CD14-positive monocyte (primary cell): Measurements from ENCODE around the gene IFI27. TPM values are rescaled to one million over a fixed set of nuclear protein-coding genes. Genes with fewer than 3 reads are reported as not detected.

Source experiments
- DNase-seq, 3 donors: peaks; one replicate each; pipeline ENCODE4 v3.0.0-alpha.2; 2011 to 2022
- H2AFZ ChIP-seq: 2 replicates; pipeline ENCODE4 v1.6.0; 2012; ENCODE audit warnings: mild to moderate bottlenecking, low read depth, low read length, inconsistent platforms; ENCODE audit not compliant: insufficient read depth, poor library complexity, severe bottlenecking
- H3K27ac ChIP-seq, 2 donors: 1 replicate in 1 of 2; 2 replicates in 1 of 2; pipeline ENCODE4 v1.5.1; 2012 to 2013; ENCODE audit warnings: low read length in 2 of 2, control low read depth in 1 of 2, inconsistent platforms in 1 of 2, low read depth in 1 of 2, mild to moderate bottlenecking in 1 of 2
- H3K27me3 ChIP-seq, 2 donors: one replicate each; pipeline versions ENCODE4 v1.6.0 to v1.6.1; 2011 to 2013; ENCODE audit warnings: low read length in 2 of 2; ENCODE audit not compliant: control insufficient read depth in 2 of 2, insufficient read depth in 2 of 2
- H3K36me3 ChIP-seq, 2 donors: replicated peaks in 1 of 2; 1 replicate in 1 of 2; 2 replicates in 1 of 2; pipeline versions ENCODE4 v1.5.1 to v1.6.1; 2012 to 2013; ENCODE audit warnings: low read length in 2 of 2, control low read depth in 1 of 2, inconsistent platforms in 1 of 2, mild to moderate bottlenecking in 1 of 2; ENCODE audit not compliant: insufficient read depth in 2 of 2, control insufficient read depth in 1 of 2
- H3K4me1 ChIP-seq, 2 donors: 1 replicate in 1 of 2; 2 replicates in 1 of 2; pipeline versions ENCODE4 v1.5.1 to v1.6.1; 2012 to 2013; ENCODE audit warnings: low read length in 2 of 2, control low read depth in 1 of 2, inconsistent platforms in 1 of 2, mild to moderate bottlenecking in 1 of 2, moderate library complexity in 1 of 2; ENCODE audit not compliant: insufficient read depth in 2 of 2, control insufficient read depth in 1 of 2
- H3K4me2 ChIP-seq: replicated peaks from 2 replicates; pipeline ENCODE3; 2012; ENCODE audit warnings: low read length, moderate library complexity, mild to moderate bottlenecking; ENCODE audit not compliant: poor library complexity, severe bottlenecking; ENCODE audit errors: extremely low read depth
- H3K4me3 ChIP-seq, 3 experiments: fragments of 200-600 bp in 1 of 3; sonication (generic) in 1 of 3; replicated peaks in 1 of 3; 1 replicate in 2 of 3; 2 replicates in 1 of 3; pipeline ENCODE4 v1.5.1; 2011 to 2013; ENCODE audit warnings: low read length in 3 of 3, mild to moderate bottlenecking in 3 of 3, control low read depth in 2 of 3, low read depth in 2 of 3, inconsistent platforms in 1 of 3, moderate library complexity in 1 of 3
- H3K79me2 ChIP-seq: 2 replicates; pipeline ENCODE4 v1.6.0; 2012; ENCODE audit warnings: mild to moderate bottlenecking, control low read depth, inconsistent platforms, low read length, moderate library complexity; ENCODE audit not compliant: insufficient read depth
- H3K9ac ChIP-seq: 2 replicates; pipeline ENCODE4 v1.6.0; 2017; ENCODE audit warnings: low read length, mild to moderate bottlenecking; ENCODE audit not compliant: insufficient read depth, poor library complexity, severe bottlenecking
- H3K9me3 ChIP-seq, 2 donors: replicated peaks in 1 of 2; 1 replicate in 1 of 2; 2 replicates in 1 of 2; pipeline versions ENCODE4 v1.5.1 to v1.6.1; 2012 to 2013; ENCODE audit warnings: low read length in 2 of 2, control low read depth in 1 of 2; ENCODE audit not compliant: control insufficient read depth in 1 of 2, insufficient read depth in 1 of 2
- H4K20me1 ChIP-seq: 2 replicates; pipeline ENCODE4 v1.6.0; 2012; ENCODE audit warnings: mild to moderate bottlenecking, low read length, control low read depth, moderate library complexity; ENCODE audit not compliant: insufficient read depth
- H3K27ac Mint-ChIP-seq, 7 donors: one replicate each; pipeline ENCODE4 v1.8.0; 2020; ENCODE audit warnings: mild to moderate bottlenecking in 7 of 7, mixed read lengths in 7 of 7, moderate library complexity in 6 of 7, inconsistent platforms in 2 of 7
- H3K27me3 Mint-ChIP-seq, 3 donors: one replicate each; pipeline ENCODE4 v1.8.0; 2021 to 2022; ENCODE audit warnings: low read depth in 3 of 3, mild to moderate bottlenecking in 3 of 3, mixed read lengths in 3 of 3, moderate library complexity in 3 of 3, inconsistent platforms in 1 of 3
- H3K36me3 Mint-ChIP-seq, 2 donors: one replicate each; pipeline ENCODE4 v1.8.0; 2020; ENCODE audit warnings: mixed read lengths in 2 of 2, inconsistent platforms in 1 of 2, mild to moderate bottlenecking in 1 of 2
- H3K4me1 Mint-ChIP-seq: one replicate; pipeline ENCODE4 v1.8.0; 2020; ENCODE audit warnings: mild to moderate bottlenecking, mixed read lengths
- H3K4me3 Mint-ChIP-seq, 2 donors: one replicate each; pipeline ENCODE4 v1.8.0; 2020; ENCODE audit warnings: mild to moderate bottlenecking in 2 of 2, mixed read lengths in 2 of 2, moderate library complexity in 1 of 2
- H3K9me3 Mint-ChIP-seq, 7 donors: one replicate each; pipeline ENCODE4 v1.8.0; 2020 to 2022; ENCODE audit warnings: mixed read lengths in 7 of 7, mild to moderate bottlenecking in 6 of 7, moderate library complexity in 6 of 7, inconsistent platforms in 2 of 7
- WGBS: methylation state at CpG from one replicate; pipeline ENCODE4 v1.1.5; 2013; ENCODE audit warnings: missing lambda C conversion rate; ENCODE audit not compliant: insufficient coverage; 5-methylcytosine and 5-hydroxymethylcytosine counted together
- intact Hi-C, 2 donors: fragments of 100-400 bp; cut with micrococcal nuclease; formaldehyde crosslinking; loops; one replicate each; pipeline versions ENCODE4 v1.15.0 to v1.15.1; 2023
- polyA minus RNA-seq: library from RNA; depleted of rRNA, polyadenylated mRNA; stranded (reverse); fragments of >200 nt; gene quantifications from 2 replicates; pipeline ENCODE4 v1.2.3, GENCODE V29; 2012
- polyA plus RNA-seq, 3 donors: library from polyadenylated mRNA; depleted of rRNA in 1 of 3; unstranded in 2 of 3; stranded (reverse) in 1 of 3; fragments of 300-500 nt in 2 of 3; fragments of >200 nt in 1 of 3; fragmentation: Illumina TruSeq in 2 of 3; gene quantifications; 1 replicate in 2 of 3; 2 replicates in 1 of 3; pipeline ENCODE4 v1.2.3, GENCODE V29; 2012 to 2021
- total RNA-seq, 12 experiments: library from RNA in 1 of 12; stranded (reverse) in 1 of 12; fragments of 120-200 nt in 1 of 12; gene quantifications; one replicate each; pipeline ENCODE4 v1.2.4 and lab custom pipeline; 2013 to 2026; ENCODE audit warnings: mixed read lengths in 6 of 12, inconsistent platforms in 1 of 12
- TF ChIP-seq, protein P1 (sequence below): fragments of 200-600 bp; IDR thresholded peaks from one replicate; pipeline ENCODE4 v1.8.0; 2022; ENCODE audit warnings: antibody characterized with exemption, mild to moderate bottlenecking

IFI27 gene
- 0.65 TPM for total RNA-seq (2013)
- 1 to 10 TPM; 3.0 to 3.9 (median 3.3) TPM for polyA plus RNA-seq
- polyA minus RNA-seq, result 0.55 TPM in 1 of 2 replicates, not detected in the other
- 0.12 to 1.8 (median 0.23) reads per million in 11 experiments for total RNA-seq (lab: John Stamatoyannopoulos, UW)

DNA sequence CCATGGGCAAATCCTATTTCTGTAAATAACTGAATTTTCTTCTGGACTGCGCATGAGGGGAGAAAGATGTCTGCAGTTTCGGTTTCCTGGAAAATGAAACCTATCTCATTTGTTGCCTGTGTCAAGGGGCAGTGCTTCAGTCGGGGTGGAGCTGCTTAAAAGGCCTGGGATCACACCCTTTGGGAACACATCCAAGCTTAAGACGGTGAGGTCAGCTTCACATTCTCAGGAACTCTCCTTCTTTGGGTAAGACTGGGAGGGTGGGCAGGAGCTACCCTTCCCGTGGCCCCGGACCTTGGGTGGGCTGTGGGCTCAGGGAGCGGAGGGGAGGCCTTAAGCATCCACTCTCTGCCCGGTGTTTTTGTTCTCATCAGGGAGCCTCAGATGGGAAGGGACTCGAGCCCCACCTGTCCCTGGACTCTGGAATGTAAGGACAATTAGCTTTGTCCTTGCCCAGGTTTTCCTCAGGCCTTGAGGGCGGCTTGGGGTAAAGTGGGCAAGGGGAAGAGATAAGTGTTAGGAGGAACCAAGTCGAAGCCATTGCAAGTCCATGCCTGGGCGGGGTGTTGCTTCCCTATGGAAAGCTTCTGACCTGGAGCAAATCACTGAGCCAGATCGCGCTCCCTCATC, at the start of gene IFI27:
IFI27 (plus strand) TSS at position 185 of the 630 bp plus-strand sequence.
- no peak within 1 kb of the TSS for H3K9ac ChIP-seq

DNA sequence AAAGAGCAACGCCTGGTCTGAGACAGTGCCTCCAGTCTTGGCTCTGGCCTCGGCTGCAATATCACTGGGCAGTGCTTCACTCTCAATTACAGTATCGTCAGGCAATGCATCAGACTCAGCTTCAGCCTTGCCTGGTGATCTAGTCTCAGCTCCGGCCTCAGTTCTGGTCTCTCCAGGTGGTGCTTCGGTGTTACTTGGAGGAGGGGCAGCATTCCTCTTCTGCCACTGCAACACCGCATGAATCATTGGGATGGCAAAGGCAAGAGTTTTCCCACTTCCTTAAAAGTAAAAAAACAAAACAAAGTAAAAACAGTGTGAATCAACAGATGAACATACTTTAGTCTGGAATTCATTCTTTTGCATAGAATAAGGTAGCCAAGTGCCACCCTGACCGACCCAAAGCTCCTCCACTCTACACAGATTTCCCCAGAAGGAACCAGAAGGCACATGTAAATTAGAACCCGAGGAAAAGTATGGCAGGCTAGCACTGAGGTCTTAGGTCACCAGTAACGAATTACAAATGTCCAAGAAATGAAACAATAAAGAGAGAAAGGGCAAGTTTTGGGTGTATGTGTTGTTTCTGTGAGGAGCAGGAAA, 48.1 kb upstream of the IFI27 start:
- Mint-ChIP-seq H3K27me3 (peaks cover 0 to 2% (median 1%) of the 10 kb centered on the region in 3 donors), H3K27ac (peak overlapping the region in 4 of 7 donors; percentile 19 to 73 (median 56)), H3K9me3 (no peaks in the 10 kb centered on the region), H3K4me1 (peaks cover 13% of the 10 kb centered on the region), H3K4me3 (no peak overlapping the region), H3K36me3 (peaks cover 52 to 71% of the 10 kb centered on the region in 2 donors)
- peaks cover 53 to 75% of the 10 kb centered on the region in 2 donors for H3K36me3 ChIP-seq
- peaks cover 47% of the 10 kb centered on the region for H3K79me2 ChIP-seq
- intact Hi-C loops, result no loop called here
- no peak overlapping the region for H3K27ac ChIP-seq
- H3K4me3 ChIP-seq, result no peak overlapping the region
- no peaks in the 10 kb centered on the region for H3K27me3 ChIP-seq
- H3K4me2 ChIP-seq, result no peak overlapping the region
- H4K20me1 ChIP-seq, result peaks cover 69% of the 10 kb centered on the region
- TF ChIP-seq, protein P1, sequence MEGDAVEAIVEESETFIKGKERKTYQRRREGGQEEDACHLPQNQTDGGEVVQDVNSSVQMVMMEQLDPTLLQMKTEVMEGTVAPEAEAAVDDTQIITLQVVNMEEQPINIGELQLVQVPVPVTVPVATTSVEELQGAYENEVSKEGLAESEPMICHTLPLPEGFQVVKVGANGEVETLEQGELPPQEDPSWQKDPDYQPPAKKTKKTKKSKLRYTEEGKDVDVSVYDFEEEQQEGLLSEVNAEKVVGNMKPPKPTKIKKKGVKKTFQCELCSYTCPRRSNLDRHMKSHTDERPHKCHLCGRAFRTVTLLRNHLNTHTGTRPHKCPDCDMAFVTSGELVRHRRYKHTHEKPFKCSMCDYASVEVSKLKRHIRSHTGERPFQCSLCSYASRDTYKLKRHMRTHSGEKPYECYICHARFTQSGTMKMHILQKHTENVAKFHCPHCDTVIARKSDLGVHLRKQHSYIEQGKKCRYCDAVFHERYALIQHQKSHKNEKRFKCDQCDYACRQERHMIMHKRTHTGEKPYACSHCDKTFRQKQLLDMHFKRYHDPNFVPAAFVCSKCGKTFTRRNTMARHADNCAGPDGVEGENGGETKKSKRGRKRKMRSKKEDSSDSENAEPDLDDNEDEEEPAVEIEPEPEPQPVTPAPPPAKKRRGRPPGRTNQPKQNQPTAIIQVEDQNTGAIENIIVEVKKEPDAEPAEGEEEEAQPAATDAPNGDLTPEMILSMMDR, result no peak
- WGBS, result 96% methylated on average over 4 of the region's 9 CpGs
- no peak overlapping the region for H3K9ac ChIP-seq
- DNase-seq, result no peak
- H2AFZ ChIP-seq, result no peak overlapping the region
- H3K9me3 ChIP-seq, result no peaks in the 10 kb centered on the region
- no peaks in the 10 kb centered on the region for H3K4me1 ChIP-seq

More for the DNA sequence above, at the start of gene IFI27:
- H3K79me2 ChIP-seq, result no peaks in the 10 kb centered on the region
- no peak within 1 kb of the TSS for H3K4me3 Mint-ChIP-seq
- TF ChIP-seq, protein P1, result no peak
- H3K4me1 Mint-ChIP-seq, result peaks cover 15% of the 10 kb centered on the region
- H3K4me3 ChIP-seq, result no peak within 1 kb of the TSS
- H3K9me3 ChIP-seq, result no peaks in the 10 kb centered on the region
- intact Hi-C loops, result no loop called here
- H2AFZ ChIP-seq, result no peak within 1 kb of the TSS
- WGBS, result 93% methylated on average over 14 of the region's 14 CpGs
- H3K36me3 Mint-ChIP-seq, result peaks cover 0 to 1% of the 10 kb centered on the region in 2 donors
- H3K36me3 ChIP-seq, result no peaks in the 10 kb centered on the region
- H3K4me1 ChIP-seq, result peaks cover 10% of the 10 kb centered on the region in 2 donors
- H3K27me3 Mint-ChIP-seq, result peaks cover 5 to 10% (median 6%) of the 10 kb centered on the region in 3 donors
- H3K27ac ChIP-seq, result no peak within 1 kb of the TSS
- H3K27me3 ChIP-seq, result no peaks in the 10 kb centered on the region
- peak within 1 kb of the TSS in 1 of 7 donors; percentile 61 for H3K27ac Mint-ChIP-seq
- H4K20me1 ChIP-seq, result no peaks in the 10 kb centered on the region
- H3K4me2 ChIP-seq, result no peak within 1 kb of the TSS
- peaks cover 0 to 5% (median 0%) of the 10 kb centered on the region in 7 donors for H3K9me3 Mint-ChIP-seq
- no peak for DNase-seq
